Muscle layer of duodenum (tissue), 2 donors: ENCODE results near the gene DLD.
A peak's percentile ranks its signal among the peaks of the same experiment; 100 is the strongest.
"Not testable (repeated sequence)": the region's sequence is repeated elsewhere in the genome, so short reads cannot be mapped to it uniquely, and the experiment has no call there.

Source experiments
- H3K27ac ChIP-seq: one replicate; pipeline ENCODE4 v1.7.0; 2013; ENCODE audit warnings: mild to moderate bottlenecking, low read length
- H3K27me3 ChIP-seq: one replicate; pipeline ENCODE4 v1.7.0; 2013; ENCODE audit warnings: low read depth, mild to moderate bottlenecking, control low read depth, low read length
- H3K36me3 ChIP-seq, 2 donors: one replicate each; pipeline ENCODE4 v1.7.0; 2013; ENCODE audit warnings: low read length in 2 of 2, control low read depth in 1 of 2, mild to moderate bottlenecking in 1 of 2; ENCODE audit not compliant: insufficient read depth in 2 of 2, control insufficient read depth in 1 of 2
- H3K4me1 ChIP-seq, 2 donors: one replicate each; pipeline ENCODE4 v1.7.0; 2013; ENCODE audit warnings: low read length in 2 of 2, mild to moderate bottlenecking in 2 of 2, control low read depth in 1 of 2, moderate library complexity in 1 of 2; ENCODE audit not compliant: insufficient read depth in 2 of 2, control insufficient read depth in 1 of 2
- H3K4me3 ChIP-seq, 2 donors: one replicate each; pipeline ENCODE4 v1.7.0; 2013; ENCODE audit warnings: low read length in 2 of 2, low read depth in 1 of 2, mild to moderate bottlenecking in 1 of 2
- H3K9me3 ChIP-seq, 2 donors: one replicate each; pipeline ENCODE4 v1.7.0; 2013; ENCODE audit warnings: low read length in 2 of 2, control low read depth in 1 of 2, mild to moderate bottlenecking in 1 of 2; ENCODE audit not compliant: control insufficient read depth in 1 of 2
- donor health status: healthy.

The DLD gene

DNA sequence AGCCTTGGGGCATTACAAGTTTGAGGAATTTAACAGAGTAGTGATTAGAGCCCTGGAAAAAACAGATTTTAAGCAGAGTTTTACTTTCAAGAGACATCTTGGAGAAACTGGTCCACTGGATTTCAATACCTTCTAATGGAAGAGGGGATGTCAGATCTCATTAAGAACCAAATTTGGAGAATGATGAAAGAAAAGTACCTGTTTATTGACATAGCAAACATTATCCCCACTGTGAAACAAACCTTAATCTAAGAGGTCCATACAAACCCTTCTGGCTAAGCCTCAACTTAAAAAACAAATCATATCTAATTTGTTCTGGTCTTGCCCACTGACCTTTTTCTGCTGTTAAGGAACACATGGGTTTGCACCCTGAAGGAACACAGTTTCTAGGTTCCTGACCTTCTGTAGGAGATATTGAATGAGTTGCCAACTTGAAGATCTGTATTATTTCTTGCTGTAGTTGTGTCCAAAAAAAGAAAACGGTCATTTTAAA is 58.5 kb downstream of the DLD start:
- peak overlapping the region; percentile 11 for H3K27ac ChIP-seq
- no peaks in the 10 kb centered on the region for H3K27me3 ChIP-seq

DNA sequence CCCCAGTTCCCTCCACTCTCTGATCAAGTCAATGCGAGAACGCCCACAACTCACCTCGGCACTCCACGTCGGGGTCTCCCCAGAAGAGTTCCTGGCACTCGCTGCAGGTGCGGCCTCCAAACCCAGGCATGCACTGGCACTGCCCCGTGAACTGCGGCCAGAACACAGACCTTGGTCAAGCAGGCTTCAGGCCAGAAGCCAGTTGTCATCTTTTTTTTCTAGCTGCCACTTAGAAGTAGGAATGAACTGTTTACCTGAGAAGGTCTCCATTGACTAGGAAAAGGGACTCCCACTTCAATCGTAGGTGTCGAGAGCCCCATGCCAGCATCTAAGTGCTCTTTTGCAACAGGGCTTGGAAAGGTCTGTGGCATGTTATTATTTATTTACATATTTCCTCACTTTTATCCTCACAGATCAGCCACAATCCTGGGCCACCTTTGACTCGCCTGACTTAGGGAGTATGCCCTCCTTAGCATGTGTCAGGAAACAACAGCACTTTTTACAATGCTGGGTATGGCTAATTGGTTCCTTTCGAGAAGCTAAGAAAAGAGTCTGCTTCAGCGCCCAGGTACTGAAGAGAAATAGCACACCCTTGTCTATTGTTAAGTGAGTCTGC is 60.3 kb downstream of the DLD start:
- Histone ChIP-seq H3K9me3 (no peaks in the 10 kb centered on the region), H3K27ac (no peak overlapping the region), H3K36me3 (peaks cover 33 to 38% of the 10 kb centered on the region in 2 donors), H3K4me1 (peaks cover 0 to 47% of the 10 kb centered on the region in 2 donors), H3K27me3 (no peaks in the 10 kb centered on the region), H3K4me3 (no peak overlapping the region)

More for the DNA sequence above, 58.5 kb downstream of the DLD start:
- H3K36me3 ChIP-seq, result peaks cover 29 to 45% of the 10 kb centered on the region in 2 donors
- peaks cover 0 to 59% of the 10 kb centered on the region in 2 donors for H3K4me1 ChIP-seq
- H3K4me3 ChIP-seq, result no peak overlapping the region
- no peaks in the 10 kb centered on the region for H3K9me3 ChIP-seq

DNA sequence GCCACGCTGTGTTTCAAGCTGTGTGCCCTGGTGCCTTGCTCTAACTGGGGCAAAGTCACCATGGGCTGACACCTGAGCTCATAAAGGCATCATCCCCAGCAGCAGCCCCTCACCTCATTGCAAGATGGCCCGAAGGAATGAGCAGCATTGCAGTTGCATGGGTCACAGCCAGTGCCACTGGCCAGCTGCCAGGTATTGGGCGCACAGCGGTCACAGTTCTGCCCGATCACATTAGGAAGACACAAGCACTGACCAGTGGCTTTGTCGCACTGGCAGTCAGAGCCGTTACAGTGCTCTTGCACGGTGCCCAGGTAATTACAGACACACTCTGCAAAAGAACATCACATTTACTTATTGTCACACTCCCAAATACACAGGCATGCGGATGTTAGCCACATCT is 60.9 kb downstream of the DLD start:
- H3K4me3 ChIP-seq, result no peak overlapping the region
- H3K4me1 ChIP-seq, result peaks cover 0 to 45% of the 10 kb centered on the region in 2 donors
- peak overlapping the region; percentile 19 for H3K27ac ChIP-seq
- no peaks in the 10 kb centered on the region for H3K9me3 ChIP-seq
- H3K36me3 ChIP-seq, result peaks cover 37 to 38% of the 10 kb centered on the region in 2 donors
- H3K27me3 ChIP-seq, result no peaks in the 10 kb centered on the region

DNA sequence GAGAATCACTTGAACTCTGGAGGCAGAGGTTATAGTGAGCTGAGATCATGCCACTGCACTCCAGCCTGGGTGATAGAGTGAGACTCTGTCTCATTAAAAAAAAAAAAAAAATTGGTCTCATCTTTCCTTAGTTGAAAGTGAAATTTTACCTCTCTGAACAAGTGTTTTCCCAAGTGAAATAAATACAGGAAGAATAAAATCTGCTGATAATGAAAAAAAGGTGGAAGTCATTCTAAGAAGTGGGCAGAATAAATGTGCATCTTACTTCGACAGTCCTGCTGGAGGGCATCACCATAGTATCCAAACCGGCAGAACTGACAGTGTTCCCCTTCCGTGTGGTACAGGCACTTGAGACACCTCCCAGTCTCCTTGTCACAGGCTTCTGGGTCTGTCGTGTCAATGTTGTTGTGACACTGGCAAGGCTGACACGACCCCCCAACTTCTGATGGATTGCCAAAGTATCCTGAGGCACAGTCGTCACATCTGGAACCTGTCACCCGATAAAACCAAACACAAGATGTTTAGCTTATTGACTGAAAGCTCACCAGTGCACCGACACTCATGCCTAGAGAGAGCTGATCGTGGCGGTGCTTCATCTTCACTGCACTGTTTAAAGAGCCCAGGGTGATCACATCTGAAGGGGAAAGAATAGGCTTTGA is 62.4 kb downstream of the DLD start:
- Histone ChIP-seq H3K36me3 (peaks cover 35 to 48% of the 10 kb centered on the region in 2 donors), H3K4me3 (no peak overlapping the region), H3K9me3 (no peaks in the 10 kb centered on the region), H3K4me1 (peaks cover 0 to 41% of the 10 kb centered on the region in 2 donors), H3K27me3 (no peaks in the 10 kb centered on the region), H3K27ac (no peak overlapping the region)

DNA sequence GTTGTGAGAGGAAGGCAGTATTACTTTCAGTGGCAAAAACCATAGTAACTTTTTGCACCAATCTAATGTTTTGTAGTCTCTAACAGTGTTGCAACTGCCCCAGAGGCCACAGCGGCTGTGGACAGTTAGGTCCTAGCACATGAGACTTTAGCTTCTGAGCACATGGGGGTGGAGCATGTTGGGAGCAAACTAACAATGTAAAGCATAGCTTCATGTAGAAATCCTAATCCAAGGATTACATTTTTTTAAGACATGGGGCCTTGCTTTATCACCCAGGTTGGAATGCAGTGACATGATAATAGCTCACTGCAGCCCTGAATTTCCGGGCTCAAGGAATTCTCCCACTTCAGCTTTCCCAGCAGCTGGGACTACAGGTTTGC is 62.9 kb downstream of the DLD start:
- Histone ChIP-seq H3K4me1 (peaks cover 0 to 36% of the 10 kb centered on the region in 2 donors), H3K9me3 (no peaks in the 10 kb centered on the region), H3K36me3 (peaks cover 37 to 48% of the 10 kb centered on the region in 2 donors), H3K27ac (no peak overlapping the region), H3K27me3 (no peaks in the 10 kb centered on the region), H3K4me3 (no peak overlapping the region)

DNA sequence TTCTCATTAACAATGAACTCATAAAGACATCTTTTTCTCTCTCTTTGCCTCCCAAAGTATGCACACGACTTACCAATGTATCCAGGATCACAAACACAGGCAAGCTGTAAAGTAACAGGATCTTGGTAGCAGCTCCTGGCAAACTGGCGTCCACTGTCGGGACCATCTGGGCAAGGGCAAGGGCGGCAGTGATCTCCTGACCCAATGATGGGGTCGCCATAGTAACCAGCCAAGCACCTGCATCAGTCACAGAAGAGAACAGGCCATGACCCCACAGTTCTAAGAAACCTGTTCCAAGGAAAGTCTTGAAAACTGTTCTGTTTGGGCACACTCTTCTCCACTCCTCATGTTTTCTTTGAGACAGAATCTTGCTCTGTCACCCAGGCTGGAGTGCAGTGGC is 64.4 kb downstream of the DLD start:
- no peak overlapping the region for H3K27ac ChIP-seq
- H3K27me3 ChIP-seq, result no peaks in the 10 kb centered on the region
- H3K4me1 ChIP-seq, result peaks cover 0 to 42% of the 10 kb centered on the region in 2 donors
- no peaks in the 10 kb centered on the region for H3K9me3 ChIP-seq
- H3K36me3 ChIP-seq, result peaks cover 49 to 55% of the 10 kb centered on the region in 2 donors
- no peak overlapping the region for H3K4me3 ChIP-seq

DNA sequence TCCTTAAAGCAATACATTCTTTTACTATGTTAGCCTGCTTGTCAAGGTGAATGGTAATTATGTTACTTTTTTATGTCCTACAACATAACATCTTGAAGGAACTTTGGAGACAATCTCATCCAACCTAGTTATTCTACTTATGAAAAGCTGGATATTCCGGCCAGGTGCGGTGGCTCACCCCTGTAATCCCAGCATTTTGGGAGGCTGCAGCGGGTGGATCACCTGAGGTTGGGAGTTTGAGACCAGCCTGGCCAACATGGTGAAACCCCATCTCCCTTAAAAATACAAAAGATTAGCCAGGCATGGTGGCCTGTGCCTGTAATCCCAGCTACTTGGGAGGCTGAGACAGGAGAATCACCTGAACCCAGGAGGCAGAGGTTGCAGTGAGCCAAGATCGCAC is 66.0 kb downstream of the DLD start:
- H3K27me3 ChIP-seq, H3K27ac ChIP-seq, H3K9me3 ChIP-seq, H3K4me3 ChIP-seq: not testable (repeated sequence)
- Histone ChIP-seq H3K4me1 (peaks cover 0 to 47% of the 10 kb centered on the region in 2 donors), H3K36me3 (peaks cover 36 to 52% of the 10 kb centered on the region in 2 donors)

DNA sequence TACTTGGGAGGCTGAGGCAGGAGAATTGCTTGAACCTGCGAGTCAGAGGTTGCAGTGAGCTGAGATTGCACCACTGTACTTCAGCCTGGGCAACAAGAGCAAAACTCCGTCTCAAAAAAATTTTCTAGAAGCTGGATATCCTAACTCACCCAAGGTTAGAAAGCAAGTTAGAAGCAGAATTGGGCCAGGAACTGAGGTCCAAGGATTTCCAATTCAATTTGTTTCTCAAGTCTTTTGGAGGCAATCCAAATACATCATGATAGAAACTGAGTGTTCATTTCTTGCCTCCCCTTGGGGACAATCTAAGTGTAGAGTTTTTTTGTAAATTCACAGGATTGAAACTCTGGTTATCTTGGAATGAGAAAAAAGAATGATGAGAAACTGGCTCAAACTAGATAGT is 66.5 kb downstream of the DLD start:
- Histone ChIP-seq H3K4me3 (no peak overlapping the region), H3K9me3 (no peaks in the 10 kb centered on the region), H3K27ac (no peak overlapping the region), H3K4me1 (peaks cover 0 to 45% of the 10 kb centered on the region in 2 donors), H3K36me3 (peaks cover 31 to 50% of the 10 kb centered on the region in 2 donors), H3K27me3 (no peaks in the 10 kb centered on the region)

DNA sequence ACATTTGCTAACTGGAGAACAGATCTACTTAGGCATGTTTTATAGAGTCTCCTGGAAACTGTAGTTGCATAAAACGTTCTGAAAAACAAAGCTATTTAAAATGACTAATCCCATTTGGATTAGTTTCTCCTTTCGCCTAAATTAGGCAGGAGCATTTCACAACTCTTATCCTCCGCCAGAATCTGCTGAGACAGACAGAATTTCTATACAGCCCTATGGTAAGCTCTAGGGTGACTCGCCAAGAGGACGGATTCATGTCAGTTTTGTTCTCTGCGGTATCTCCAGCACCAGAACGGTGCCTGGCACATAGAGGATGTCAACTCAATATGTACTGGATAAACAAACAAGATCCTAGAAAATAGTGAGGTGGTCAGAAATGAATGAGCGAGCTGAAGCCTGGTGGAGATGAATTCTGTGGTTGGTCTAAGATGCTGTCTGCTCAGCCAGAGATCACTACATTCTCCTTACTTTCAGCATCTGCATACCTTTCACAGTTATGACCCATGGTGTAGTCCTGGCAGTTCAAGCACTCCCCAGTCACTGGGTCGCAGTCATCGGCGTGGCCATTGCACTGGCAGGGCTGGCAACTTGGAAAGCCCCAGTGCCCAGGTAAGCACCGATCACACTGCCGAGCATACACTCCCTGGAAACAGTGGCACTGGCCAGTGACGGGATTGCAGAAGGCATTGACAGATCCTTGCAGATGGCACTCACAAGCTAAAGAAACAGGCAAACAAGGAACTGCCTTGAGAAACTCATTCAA is 68.0 kb downstream of the DLD start:
- H3K9me3 ChIP-seq, result no peaks in the 10 kb centered on the region
- H3K27me3 ChIP-seq, result no peaks in the 10 kb centered on the region
- no peak overlapping the region for H3K4me3 ChIP-seq
- peaks cover 28 to 57% of the 10 kb centered on the region in 2 donors for H3K36me3 ChIP-seq
- H3K4me1 ChIP-seq, result peaks cover 0 to 32% of the 10 kb centered on the region in 2 donors
- H3K27ac ChIP-seq, result peak overlapping the region; percentile 45

DNA sequence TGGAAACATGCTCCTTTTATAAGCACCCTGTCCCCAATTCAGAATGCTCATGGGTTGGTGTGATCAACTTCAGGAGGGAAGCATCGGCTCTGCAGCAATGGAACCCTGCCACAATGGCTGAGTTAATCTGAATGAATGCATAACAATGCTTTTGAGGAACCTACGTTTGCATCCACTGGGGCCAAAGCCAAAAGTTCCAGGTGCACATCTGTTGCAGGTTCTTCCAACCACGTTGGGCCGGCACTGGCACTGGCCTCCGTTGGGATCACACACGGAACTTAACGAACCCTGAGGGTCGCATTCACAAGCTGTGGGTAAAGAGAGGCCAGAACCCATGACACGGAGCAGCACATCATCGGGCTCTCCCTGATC is 68.5 kb downstream of the DLD start:
- peaks cover 0 to 29% of the 10 kb centered on the region in 2 donors for H3K4me1 ChIP-seq
- H3K27ac ChIP-seq, result peak overlapping the region; percentile 6
- peaks cover 33 to 63% of the 10 kb centered on the region in 2 donors for H3K36me3 ChIP-seq
- no peaks in the 10 kb centered on the region for H3K27me3 ChIP-seq
- H3K9me3 ChIP-seq, result no peaks in the 10 kb centered on the region
- no peak overlapping the region for H3K4me3 ChIP-seq

DNA sequence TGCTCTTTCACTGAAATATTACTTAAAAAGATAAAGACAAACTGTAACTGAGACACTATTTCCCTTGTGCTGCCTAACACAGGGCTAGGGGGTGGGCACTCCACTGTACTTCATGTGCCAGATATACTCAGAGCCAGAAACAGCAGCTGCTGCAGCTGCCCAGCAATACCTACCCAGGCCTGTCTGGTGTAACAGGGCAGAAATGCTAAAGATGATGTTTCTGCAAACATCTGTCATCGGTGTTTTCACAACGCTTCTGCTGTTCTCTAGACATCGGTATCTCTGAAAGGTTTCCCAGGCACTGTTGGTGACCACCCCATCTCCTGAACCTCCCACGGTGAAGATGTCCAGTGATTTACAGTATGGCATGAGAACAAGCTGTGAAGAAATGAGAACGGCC is 69.3 kb downstream of the DLD start:
- Histone ChIP-seq H3K27me3 (no peaks in the 10 kb centered on the region), H3K9me3 (no peaks in the 10 kb centered on the region), H3K4me3 (no peak overlapping the region), H3K36me3 (peaks cover 38 to 70% of the 10 kb centered on the region in 2 donors), H3K27ac (no peak overlapping the region), H3K4me1 (peaks cover 0 to 29% of the 10 kb centered on the region in 2 donors)
